ENCODE data around the gene RNPEP.

The RNPEP gene

DNA sequence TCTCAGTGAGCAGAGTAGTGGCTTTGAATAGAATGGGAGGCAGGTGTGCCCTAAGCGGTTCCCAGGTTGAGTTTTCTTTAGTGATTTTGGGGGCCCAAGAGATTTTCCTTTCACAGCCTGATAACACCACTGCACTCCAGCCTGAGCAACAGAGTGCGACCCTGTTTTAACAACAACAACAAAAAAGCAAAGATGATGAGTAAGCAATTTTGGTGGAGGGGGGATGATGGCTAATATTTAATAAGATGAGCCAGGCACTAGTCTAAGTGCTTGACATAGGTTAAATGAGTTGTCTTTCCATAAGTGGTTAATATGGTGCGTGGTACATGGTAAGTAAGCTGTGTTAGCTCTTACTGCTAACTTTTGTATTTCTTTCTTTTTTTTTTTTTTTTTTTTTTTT, 2.0 kb downstream of the RNPEP start:
- TF ChIP-seq, protein P1, sequence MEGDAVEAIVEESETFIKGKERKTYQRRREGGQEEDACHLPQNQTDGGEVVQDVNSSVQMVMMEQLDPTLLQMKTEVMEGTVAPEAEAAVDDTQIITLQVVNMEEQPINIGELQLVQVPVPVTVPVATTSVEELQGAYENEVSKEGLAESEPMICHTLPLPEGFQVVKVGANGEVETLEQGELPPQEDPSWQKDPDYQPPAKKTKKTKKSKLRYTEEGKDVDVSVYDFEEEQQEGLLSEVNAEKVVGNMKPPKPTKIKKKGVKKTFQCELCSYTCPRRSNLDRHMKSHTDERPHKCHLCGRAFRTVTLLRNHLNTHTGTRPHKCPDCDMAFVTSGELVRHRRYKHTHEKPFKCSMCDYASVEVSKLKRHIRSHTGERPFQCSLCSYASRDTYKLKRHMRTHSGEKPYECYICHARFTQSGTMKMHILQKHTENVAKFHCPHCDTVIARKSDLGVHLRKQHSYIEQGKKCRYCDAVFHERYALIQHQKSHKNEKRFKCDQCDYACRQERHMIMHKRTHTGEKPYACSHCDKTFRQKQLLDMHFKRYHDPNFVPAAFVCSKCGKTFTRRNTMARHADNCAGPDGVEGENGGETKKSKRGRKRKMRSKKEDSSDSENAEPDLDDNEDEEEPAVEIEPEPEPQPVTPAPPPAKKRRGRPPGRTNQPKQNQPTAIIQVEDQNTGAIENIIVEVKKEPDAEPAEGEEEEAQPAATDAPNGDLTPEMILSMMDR (conservative IDR thresholded peaks at IDR 0.05; ENCODE audit: low read depth, low read length) = no peak
- DNase-seq (ENCODE audit: low read depth) = no peak
- no peak overlapping the region for H3K4me3 ChIP-seq (ENCODE audit: low read depth, low read length)

DNA sequence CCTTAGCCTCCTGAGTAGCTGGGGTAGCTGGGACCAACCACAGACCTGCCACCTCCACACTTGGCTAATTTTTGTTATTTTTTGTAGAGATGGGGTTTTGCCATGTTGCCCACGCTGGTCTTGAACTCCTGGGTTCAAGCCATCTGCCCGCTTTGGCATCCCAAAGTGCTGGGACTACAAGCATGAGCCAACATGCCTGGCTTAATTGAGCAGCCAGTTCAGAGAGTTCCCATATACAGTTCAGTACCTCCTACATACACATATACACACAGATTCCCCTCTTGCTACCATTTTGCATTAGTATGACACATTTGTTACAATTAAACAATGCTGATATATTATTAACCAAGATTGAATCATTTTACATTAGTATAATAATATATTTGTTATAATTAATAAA, 2.9 kb downstream of the RNPEP start:
- TF ChIP-seq, protein P1 (conservative IDR thresholded peaks at IDR 0.05; ENCODE audit: low read depth, low read length) = no peak
- DNase-seq (ENCODE audit: low read depth) = no peak
- H3K4me3 ChIP-seq (ENCODE audit: low read depth, low read length) = no peak overlapping the region

DNA sequence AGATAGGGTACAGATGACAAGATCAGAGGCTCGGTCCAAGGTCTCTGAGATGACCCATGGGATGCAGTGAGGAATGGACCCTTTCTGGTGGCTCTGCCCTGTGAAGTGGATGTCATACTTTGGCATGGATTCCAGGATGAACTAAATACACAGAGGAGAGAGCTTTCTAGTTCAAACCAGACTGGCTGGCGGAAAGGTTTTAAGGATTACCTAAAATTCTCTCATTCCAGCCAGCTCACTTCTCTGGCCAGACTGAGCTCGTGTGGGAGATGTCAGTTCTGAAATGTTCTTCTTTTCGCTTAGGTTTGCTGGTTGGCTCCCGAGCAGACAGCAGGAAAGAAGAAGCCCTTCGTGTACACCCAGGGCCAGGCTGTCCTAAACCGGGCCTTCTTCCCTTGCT, 6.2 kb downstream of the RNPEP start:
- TF ChIP-seq, protein P1 (conservative IDR thresholded peaks at IDR 0.05; ENCODE audit: low read depth, low read length) = no peak
- DNase-seq (ENCODE audit: low read depth) = no peak

DNA sequence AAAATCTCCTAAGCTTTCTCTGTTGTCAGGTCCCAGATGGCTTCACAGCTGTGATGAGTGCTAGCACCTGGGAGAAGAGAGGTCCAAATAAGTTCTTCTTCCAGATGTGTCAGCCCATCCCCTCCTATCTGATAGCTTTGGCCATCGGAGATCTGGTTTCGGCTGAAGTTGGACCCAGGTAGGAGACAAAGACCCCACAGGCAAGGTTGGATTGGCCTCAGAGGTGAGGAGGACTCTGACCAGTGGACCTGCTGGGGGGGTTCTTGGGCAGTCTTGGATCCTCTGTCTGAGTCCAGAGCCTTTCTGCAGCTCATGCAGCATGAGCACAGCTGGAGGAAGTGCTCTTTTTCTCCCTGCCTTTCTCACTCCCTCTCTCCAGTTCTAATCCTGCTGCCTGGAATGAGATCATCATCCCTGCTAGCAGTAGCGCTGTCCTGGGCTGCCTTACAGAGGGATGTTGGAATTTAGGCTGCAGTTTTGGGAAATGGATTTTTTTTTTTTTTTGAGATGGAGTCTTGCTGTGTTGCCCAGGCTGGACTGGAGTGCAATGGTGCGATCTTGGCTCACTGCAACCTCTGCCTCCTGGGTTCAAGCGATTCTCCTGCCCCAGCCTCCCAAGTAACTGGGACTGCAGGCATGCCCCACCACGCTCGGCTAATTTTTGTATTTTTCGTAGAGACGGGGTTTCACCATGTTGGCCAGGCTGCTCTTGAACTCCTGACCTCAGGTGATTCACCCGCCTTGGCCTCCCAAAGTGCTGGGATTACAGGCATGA, 7.1 kb downstream of the RNPEP start:
- no peak overlapping the region for H3K4me3 ChIP-seq (ENCODE audit: low read depth, low read length)
- no peak for DNase-seq (ENCODE audit: low read depth)
- TF ChIP-seq, protein P1 (conservative IDR thresholded peaks at IDR 0.05; ENCODE audit: low read depth, low read length) = no peak

More for the DNA sequence above, 6.2 kb downstream of the RNPEP start:
- H3K4me3 ChIP-seq (ENCODE audit: low read depth, low read length) = no peak overlapping the region

DNA sequence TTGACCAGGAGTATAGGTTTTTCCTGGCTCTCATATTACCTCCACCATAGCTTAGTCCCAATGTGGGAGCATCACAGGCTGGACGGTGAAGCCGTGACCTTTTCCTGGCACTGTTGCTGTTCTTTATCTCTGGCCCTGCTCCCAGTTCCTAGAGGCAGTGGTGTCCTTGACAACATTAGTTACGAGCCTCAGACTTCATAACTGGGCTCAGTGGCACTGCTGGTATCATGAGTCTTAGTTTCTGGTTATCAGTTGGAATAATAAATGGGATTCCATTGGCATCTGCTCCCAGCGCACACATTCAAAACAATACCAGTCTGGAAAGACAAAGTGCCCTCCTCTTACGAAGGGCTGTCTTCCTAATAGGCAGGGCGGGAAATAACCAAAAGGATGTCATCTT, 8.0 kb downstream of the RNPEP start:
- TF ChIP-seq, protein P1 (conservative IDR thresholded peaks at IDR 0.05; ENCODE audit: low read depth, low read length) = no peak
- no peak for DNase-seq (ENCODE audit: low read depth)
- H3K4me3 ChIP-seq (ENCODE audit: low read depth, low read length) = no peak overlapping the region

DNA sequence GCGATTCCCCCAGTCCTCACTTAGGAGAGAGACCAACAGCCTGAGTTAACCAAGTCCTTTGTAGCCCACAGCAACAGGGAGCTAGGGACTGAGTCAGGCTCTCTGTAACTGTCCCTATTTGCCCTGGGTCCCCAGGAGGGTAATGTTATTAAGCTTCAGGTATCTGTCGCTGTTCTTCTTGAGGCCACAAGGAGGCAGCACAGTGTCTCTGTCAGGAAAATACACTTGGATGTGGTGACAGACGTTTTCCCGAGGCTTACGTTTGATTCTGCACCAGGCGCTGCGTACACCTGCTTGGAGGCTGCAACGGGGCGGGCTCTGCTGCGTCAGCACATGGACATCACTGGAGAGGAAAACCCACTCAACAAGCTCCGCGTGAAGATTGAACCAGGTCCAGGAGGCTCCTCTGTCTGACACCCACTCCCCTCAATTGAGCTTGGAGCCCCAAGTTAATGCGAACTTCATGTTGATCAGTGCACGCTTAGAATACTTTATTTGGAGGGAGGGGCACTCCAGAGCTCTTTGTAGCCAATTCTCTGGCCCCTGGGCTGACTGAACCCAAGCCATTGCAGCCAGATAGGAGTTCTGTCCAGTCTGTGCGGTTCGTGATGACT, 17.3 kb downstream of the RNPEP start:
- peak; percentile 72 for DNase-seq (ENCODE audit: low read depth)
- no peak overlapping the region for H3K4me3 ChIP-seq (ENCODE audit: low read depth, low read length)
- TF ChIP-seq, protein P1 (conservative IDR thresholded peaks at IDR 0.05; ENCODE audit: low read depth, low read length) = peak; percentile 82

DNA sequence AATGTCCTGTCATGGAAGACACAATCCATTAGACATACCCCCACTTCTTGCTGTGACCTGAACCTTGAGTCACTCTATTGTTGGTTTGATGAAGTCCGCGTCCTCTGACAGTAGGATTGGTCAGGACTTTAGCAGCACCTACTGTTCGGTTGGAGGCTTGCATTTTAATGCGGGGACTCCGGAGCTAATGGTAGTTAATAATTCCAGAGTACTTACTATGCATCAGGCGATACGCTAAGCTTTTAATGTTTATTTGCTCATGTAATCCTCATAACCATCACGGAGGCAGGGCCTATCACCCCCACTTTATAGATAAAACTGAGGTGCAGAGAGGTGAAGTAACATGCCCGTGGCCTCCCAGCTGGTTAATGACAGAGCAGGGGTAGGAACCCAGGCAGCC, 20.1 kb downstream of the RNPEP start:
- TF ChIP-seq, protein P1 (conservative IDR thresholded peaks at IDR 0.05; ENCODE audit: low read depth, low read length) = peak; percentile 2
- DNase-seq (ENCODE audit: low read depth) = no peak
- H3K4me3 ChIP-seq (ENCODE audit: low read depth, low read length) = no peak overlapping the region
